SKM-1 treated with dmso at 0.1 percent for 144 hours (cell line): ENCODE results near the gene ERCC6L.
"Not testable (repeated sequence)": the region's sequence is repeated elsewhere in the genome, so short reads cannot be mapped to it uniquely, and the experiment has no call there.

ENCODE experiments used
- DNase-seq: peaks from one replicate; lab custom pipeline; 2025; ENCODE audit not compliant: unreplicated experiment; lab: John Stamatoyannopoulos, UW

Gene ERCC6L

DNA sequence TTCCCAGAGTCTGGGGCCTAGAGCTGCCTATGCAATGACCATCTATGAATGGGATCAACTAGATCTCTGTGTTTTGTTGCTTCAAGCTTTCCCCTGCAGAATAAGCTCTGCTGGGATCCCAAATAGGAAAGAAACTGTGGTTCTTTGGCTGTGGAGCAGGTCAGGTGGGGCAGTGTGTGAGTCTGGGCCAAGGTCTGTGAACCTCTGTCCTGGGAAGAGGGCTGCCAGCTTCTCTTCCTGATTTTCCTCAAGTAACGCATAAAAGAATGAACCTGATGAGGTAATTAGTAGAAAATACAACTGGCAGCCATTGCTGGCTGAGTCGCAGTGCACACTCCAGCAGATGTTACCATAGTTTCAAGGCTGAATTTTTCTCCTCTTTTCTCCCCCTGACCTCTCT lies 61.8 kb downstream of the ERCC6L start:
- no peak for DNase-seq

DNA sequence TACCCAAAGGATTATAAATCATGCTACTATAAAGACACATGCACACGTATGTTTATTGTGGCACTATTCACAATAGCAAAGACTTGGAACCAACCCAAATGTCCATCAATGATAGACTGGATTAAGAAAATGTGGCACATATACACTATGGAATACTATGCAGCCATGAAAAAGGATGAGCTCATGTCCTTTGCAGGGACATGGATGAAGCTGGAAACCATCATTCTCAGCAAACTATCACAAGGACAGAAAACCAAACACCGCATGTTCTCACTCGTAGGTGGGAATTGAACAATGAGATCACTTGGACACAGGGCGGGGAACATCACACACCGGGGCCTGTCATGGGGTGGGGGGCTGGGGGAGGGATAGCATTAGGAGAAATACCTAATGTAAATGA lies 62.5 kb downstream of the ERCC6L start:
- DNase-seq: not testable (repeated sequence)

DNA sequence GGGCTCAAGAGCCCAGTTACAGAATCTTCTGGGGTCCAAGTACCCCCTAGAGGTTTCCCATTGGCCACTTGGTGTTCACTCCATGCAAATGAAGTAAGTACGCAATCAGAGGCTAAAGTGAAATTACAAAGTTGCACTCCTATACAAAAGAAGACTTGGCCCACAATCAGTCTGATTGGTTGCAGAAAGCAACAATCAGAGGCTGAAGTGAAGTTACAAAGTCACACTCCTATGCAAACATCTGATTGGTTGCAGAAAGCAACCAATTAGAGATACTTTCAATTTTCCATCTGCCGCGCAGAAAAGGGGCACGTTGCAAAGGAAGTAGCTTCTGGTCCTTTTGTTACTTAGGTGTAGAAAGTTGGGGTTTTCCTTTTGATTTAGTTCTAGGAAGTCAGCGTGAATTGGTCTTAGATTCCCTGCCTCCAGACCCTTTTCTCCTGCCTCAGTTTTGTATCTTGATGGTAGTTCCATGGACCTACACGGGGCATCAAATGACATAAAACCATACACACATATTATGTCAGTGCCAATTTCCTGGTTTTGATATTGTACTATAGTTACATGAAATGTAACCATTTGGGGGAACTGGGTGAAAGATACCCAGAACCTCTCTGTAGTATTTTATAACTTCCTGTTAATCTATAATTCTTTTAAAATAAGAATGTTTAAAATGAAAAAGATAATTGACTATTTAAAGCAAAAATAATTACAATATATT lies 69.7 kb downstream of the ERCC6L start:
- DNase-seq: no peak

DNA sequence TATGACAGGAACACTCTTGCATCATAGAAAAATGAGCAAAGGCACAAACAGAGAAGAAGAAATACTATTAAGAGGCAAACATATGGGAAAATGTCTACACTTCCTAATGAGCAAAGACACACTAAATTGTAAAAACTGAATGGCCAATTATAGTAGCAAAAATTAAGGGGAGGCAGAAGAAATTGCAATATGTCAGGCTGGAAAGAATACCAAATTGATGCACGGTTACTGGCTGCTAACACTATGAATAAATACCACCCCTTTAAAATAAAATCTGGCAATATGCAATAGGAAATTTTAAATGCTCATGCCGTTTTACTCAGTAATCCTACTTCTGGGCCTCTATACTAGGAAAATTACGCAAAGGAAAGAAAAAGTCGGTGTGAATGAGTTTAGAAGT lies 73.3 kb downstream of the ERCC6L start:
- no peak for DNase-seq

DNA sequence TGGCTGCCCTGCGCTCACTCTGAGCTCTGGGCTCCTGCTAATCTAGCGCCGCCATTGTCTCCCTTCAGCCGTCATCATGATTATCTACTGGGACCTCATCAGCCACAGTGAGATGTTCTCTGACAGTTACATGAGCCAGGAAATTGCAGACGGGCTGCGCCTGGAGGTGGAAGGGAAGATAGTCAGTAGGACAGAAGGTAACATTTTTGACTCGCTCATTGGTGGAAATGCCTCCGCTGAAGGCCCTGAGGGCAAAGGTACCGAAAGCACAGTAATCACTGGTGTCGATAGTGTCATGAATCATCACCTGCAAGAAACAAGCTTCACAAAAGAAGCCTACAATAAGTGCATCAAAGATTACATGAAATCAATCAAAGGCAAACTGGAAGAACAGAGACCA lies 79.1 kb downstream of the ERCC6L start:
- no peak for DNase-seq

DNA sequence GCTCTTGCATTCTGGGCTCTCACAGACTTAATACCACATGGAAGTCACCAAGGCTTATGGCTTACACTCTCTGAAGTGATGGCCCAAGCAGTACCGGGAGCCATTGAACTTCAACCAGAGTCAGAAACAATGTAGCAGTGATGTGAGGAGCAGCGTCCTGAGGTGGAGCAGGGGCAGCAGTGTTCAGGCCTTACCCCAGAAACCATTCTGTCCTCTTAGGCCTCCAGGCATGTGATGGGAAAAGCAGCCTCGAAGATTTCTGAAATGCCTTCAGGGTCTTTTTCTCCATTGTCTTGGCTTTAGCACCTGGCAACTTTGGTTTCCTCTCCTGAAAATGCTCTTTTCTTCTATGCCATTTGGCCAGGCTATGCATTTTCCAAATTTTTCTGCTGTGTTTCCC lies 80.1 kb downstream of the ERCC6L start:
- DNase-seq: no peak
